OCI-LY1 (cell line): ENCODE data around the gene SNU13.

ENCODE experiments used
- EZH2 ChIP-seq: fragments of 200-600 bp; sonication (generic), shearing (Covaris generic); IDR thresholded peaks from 2 replicates; pipeline ENCODE4 v1.8.0; 2017; ENCODE audit warnings: borderline replicate concordance, mixed run types, mild to moderate bottlenecking, antibody characterized with exemption, low read length, moderate library complexity, mixed read lengths
- TF ChIP-seq, protein P1 (sequence below): fragments of 200-600 bp; sonication (generic), shearing (Covaris generic); IDR thresholded peaks from 2 replicates; pipeline ENCODE4 v1.5.1; 2017; ENCODE audit warnings: mild to moderate bottlenecking, antibody characterized with exemption, low read length, moderate library complexity, mixed read lengths

- TF ChIP-seq, protein P1, sequence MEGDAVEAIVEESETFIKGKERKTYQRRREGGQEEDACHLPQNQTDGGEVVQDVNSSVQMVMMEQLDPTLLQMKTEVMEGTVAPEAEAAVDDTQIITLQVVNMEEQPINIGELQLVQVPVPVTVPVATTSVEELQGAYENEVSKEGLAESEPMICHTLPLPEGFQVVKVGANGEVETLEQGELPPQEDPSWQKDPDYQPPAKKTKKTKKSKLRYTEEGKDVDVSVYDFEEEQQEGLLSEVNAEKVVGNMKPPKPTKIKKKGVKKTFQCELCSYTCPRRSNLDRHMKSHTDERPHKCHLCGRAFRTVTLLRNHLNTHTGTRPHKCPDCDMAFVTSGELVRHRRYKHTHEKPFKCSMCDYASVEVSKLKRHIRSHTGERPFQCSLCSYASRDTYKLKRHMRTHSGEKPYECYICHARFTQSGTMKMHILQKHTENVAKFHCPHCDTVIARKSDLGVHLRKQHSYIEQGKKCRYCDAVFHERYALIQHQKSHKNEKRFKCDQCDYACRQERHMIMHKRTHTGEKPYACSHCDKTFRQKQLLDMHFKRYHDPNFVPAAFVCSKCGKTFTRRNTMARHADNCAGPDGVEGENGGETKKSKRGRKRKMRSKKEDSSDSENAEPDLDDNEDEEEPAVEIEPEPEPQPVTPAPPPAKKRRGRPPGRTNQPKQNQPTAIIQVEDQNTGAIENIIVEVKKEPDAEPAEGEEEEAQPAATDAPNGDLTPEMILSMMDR: no peak
- no peak for TF ChIP-seq EZH2
Observed at GRCh38 chr22:41664490-41664889, 24.2 kb downstream of the SNU13 start.
